Measurements from ENCODE around the gene KTN1.

The KTN1 gene

DNA sequence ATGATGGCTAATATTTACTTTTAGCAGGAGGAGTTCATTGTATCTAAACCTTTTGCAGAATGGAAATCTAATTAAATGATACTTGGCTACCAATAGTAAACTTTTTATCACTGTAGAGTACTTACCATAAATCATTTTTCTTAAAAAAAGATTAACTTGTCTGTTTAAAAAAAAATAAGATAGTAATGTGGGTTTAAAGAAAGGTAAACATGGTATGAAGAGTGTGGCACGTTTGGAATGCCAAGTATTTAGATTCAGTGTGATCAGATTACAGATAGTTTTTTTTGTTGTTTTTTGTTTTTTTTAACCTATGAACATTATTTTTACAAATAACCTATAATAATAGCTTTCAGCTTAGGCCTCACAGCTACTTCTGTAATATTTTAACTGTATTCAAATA is 25.8 kb downstream of the KTN1 start:
- peak; percentile 29; the same call in 2 of the 3 replicates for ATAC-seq
- TF ChIP-seq BACH2 (CRISPR knock-in tag; IDR thresholded peaks at IDR 0.05; ENCODE audit: borderline replicate concordance) (no peak), ISL1 (CRISPR knock-in tag; IDR thresholded peaks at IDR 0.05) (peak; percentile 96), ZFP3 (CRISPR knock-in tag; IDR thresholded peaks at IDR 0.05) (no peak), ZNF70 (CRISPR knock-in tag; IDR thresholded peaks at IDR 0.05) (no peak)
- TF ChIP-seq, protein P1, sequence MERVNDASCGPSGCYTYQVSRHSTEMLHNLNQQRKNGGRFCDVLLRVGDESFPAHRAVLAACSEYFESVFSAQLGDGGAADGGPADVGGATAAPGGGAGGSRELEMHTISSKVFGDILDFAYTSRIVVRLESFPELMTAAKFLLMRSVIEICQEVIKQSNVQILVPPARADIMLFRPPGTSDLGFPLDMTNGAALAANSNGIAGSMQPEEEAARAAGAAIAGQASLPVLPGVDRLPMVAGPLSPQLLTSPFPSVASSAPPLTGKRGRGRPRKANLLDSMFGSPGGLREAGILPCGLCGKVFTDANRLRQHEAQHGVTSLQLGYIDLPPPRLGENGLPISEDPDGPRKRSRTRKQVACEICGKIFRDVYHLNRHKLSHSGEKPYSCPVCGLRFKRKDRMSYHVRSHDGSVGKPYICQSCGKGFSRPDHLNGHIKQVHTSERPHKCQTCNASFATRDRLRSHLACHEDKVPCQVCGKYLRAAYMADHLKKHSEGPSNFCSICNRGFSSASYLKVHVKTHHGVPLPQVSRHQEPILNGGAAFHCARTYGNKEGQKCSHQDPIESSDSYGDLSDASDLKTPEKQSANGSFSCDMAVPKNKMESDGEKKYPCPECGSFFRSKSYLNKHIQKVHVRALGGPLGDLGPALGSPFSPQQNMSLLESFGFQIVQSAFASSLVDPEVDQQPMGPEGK (CRISPR knock-in tag; IDR thresholded peaks at IDR 0.05; ENCODE audit: borderline replicate concordance), result no peak

DNA sequence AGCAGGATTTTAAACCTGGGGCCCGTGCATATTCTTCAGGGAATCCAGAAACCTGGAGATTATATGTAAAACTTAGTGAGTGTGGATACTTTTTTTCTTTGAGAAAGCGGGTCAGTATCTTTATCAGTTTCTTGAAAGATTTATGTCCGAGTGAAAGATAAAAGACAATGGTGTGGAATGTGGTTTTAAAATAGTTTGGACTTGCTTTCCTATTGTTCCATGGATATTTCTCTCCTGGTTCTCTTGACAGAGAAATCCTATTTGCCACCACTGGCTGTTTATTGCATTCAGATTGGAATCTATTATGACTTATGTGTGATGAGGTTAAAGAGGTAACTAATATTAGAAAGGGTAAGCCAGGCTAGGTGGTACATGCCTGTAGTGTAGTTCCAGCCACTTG is 27.4 kb downstream of the KTN1 start:
- TF ChIP-seq, protein P2, sequence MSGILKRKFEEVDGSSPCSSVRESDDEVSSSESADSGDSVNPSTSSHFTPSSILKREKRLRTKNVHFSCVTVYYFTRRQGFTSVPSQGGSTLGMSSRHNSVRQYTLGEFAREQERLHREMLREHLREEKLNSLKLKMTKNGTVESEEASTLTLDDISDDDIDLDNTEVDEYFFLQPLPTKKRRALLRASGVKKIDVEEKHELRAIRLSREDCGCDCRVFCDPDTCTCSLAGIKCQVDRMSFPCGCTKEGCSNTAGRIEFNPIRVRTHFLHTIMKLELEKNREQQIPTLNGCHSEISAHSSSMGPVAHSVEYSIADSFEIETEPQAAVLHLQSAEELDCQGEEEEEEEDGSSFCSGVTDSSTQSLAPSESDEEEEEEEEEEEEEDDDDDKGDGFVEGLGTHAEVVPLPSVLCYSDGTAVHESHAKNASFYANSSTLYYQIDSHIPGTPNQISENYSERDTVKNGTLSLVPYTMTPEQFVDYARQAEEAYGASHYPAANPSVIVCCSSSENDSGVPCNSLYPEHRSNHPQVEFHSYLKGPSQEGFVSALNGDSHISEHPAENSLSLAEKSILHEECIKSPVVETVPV (CRISPR knock-in tag; IDR thresholded peaks at IDR 0.05), result no peak
- TF ChIP-seq, protein P3, sequence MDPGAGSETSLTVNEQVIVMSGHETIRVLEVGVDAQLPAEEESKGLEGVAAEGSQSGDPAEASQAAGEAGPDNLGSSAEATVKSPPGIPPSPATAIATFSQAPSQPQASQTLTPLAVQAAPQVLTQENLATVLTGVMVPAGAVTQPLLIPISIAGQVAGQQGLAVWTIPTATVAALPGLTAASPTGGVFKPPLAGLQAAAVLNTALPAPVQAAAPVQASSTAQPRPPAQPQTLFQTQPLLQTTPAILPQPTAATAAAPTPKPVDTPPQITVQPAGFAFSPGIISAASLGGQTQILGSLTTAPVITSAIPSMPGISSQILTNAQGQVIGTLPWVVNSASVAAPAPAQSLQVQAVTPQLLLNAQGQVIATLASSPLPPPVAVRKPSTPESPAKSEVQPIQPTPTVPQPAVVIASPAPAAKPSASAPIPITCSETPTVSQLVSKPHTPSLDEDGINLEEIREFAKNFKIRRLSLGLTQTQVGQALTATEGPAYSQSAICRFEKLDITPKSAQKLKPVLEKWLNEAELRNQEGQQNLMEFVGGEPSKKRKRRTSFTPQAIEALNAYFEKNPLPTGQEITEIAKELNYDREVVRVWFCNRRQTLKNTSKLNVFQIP (CRISPR knock-in tag; IDR thresholded peaks at IDR 0.05; ENCODE audit: borderline replicate concordance, low read depth), result no peak
- no peak for TF ChIP-seq ARNTL (CRISPR knock-in tag; IDR thresholded peaks at IDR 0.05; ENCODE audit: borderline replicate concordance, low read depth)
- TF ChIP-seq, protein P4, sequence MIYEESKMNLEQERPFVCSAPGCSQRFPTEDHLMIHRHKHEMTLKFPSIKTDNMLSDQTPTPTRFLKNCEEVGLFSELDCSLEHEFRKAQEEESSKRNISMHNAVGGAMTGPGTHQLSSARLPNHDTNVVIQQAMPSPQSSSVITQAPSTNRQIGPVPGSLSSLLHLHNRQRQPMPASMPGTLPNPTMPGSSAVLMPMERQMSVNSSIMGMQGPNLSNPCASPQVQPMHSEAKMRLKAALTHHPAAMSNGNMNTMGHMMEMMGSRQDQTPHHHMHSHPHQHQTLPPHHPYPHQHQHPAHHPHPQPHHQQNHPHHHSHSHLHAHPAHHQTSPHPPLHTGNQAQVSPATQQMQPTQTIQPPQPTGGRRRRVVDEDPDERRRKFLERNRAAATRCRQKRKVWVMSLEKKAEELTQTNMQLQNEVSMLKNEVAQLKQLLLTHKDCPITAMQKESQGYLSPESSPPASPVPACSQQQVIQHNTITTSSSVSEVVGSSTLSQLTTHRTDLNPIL (CRISPR knock-in tag; IDR thresholded peaks at IDR 0.05; ENCODE audit: low read depth), result no peak
- TF ChIP-seq OSR1 (CRISPR knock-in tag; IDR thresholded peaks at IDR 0.05), result no peak
- no peak for TF ChIP-seq RARB (CRISPR knock-in tag; IDR thresholded peaks at IDR 0.05)
- TF ChIP-seq TCF4 (CRISPR knock-in tag; IDR thresholded peaks at IDR 0.05; ENCODE audit: borderline replicate concordance), result no peak
- no peak for TF ChIP-seq ZFP30 (CRISPR knock-in tag; IDR thresholded peaks at IDR 0.05)
- TF ChIP-seq PPARA (CRISPR knock-in tag; IDR thresholded peaks at IDR 0.05; ENCODE audit: borderline replicate concordance), result no peak
- TF ChIP-seq ISL1 (CRISPR knock-in tag; IDR thresholded peaks at IDR 0.05), result no peak
- TF ChIP-seq CSDC2 (CRISPR knock-in tag; IDR thresholded peaks at IDR 0.05), result no peak
- TF ChIP-seq ZFP3 (CRISPR knock-in tag; IDR thresholded peaks at IDR 0.05), result no peak
- no peak for TF ChIP-seq ZNF8 (CRISPR knock-in tag; IDR thresholded peaks at IDR 0.05)
- TF ChIP-seq ZC3H10 (CRISPR knock-in tag; IDR thresholded peaks at IDR 0.05), result no peak
- no peak for TF ChIP-seq ZNF70 (CRISPR knock-in tag; IDR thresholded peaks at IDR 0.05)
- no peak for TF ChIP-seq ZNF565 (CRISPR knock-in tag; conservative IDR thresholded peaks at IDR 0.05; ENCODE audit: low read depth)
- no peak for ATAC-seq

DNA sequence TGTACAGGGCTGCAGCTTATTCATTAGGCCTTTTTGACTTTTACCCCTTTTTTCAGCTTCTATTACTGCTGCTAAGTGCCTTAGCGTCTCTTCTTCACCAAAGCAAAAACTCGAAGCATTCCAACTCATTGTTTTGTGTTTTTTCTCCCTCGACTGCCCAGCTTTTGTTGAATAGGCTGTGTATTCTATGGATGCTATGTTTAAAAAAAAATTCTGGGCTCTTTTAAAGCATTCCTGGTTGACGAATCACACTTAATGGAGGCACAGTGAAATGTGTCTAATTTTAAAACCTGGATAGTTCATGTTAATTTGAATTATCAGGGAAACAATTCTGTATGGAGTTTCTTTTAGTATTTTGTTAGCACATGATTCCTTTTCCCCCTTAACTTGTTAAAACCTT is 29.7 kb downstream of the KTN1 start:
- peak; percentile 82 for ATAC-seq
- TF ChIP-seq ZC3H10 (CRISPR knock-in tag; IDR thresholded peaks at IDR 0.05) (no peak), ISL1 (CRISPR knock-in tag; IDR thresholded peaks at IDR 0.05) (peak; percentile 77)

DNA sequence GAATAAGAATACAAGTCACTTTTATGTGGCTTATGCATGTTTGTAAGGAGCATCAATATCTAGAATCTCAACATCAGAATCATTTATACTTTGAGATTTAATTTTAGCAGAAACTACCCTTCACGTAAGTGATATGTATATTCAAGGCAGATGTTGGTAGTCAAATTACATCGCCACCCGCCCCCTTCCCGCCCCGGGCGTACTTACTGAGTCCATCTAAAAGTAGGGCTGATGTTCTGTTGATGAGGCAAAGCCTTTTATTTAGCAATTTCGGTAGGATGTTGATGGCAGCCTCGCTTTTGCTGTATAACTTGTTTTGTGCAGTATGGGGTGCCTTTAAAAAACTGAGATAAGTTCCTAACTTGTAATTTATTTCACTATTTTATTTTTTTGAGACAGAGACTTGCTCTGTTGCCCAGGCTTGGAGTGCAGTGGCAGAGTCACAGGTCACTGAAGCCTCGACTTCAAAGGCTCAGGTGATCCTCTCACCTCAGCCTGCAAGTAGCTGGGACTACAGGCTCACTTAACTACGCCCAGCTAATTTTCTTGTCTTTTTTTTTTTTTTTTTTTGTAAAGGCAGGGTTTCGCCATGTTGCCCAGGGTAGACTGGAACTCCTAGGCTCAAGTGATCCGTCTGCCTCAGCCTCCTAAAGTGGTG is 30.8 kb downstream of the KTN1 start:
- no peak for ATAC-seq
- no peak for TF ChIP-seq ZNF70 (CRISPR knock-in tag; IDR thresholded peaks at IDR 0.05)
- TF ChIP-seq GLIS3 (CRISPR knock-in tag; IDR thresholded peaks at IDR 0.05), result no peak
- TF ChIP-seq ZNF8 (CRISPR knock-in tag; IDR thresholded peaks at IDR 0.05), result no peak
- TF ChIP-seq, protein P1 (CRISPR knock-in tag; IDR thresholded peaks at IDR 0.05; ENCODE audit: borderline replicate concordance), result no peak
- no peak for TF ChIP-seq ISL1 (CRISPR knock-in tag; IDR thresholded peaks at IDR 0.05)
- no peak for TF ChIP-seq RARB (CRISPR knock-in tag; IDR thresholded peaks at IDR 0.05)
- TF ChIP-seq ZFP3 (CRISPR knock-in tag; IDR thresholded peaks at IDR 0.05), result no peak
- TF ChIP-seq OSR1 (CRISPR knock-in tag; IDR thresholded peaks at IDR 0.05), result no peak
- no peak for TF ChIP-seq ZC3H10 (CRISPR knock-in tag; IDR thresholded peaks at IDR 0.05)
- TF ChIP-seq, protein P4 (CRISPR knock-in tag; IDR thresholded peaks at IDR 0.05; ENCODE audit: low read depth), result no peak
- TF ChIP-seq TOX (CRISPR knock-in tag; IDR thresholded peaks at IDR 0.05; ENCODE audit: borderline replicate concordance), result no peak
- TF ChIP-seq BACH2 (CRISPR knock-in tag; IDR thresholded peaks at IDR 0.05; ENCODE audit: borderline replicate concordance), result no peak
